Psoas muscle (tissue), 8 donors: Measurements from ENCODE around the gene C1QTNF8. TPM values are rescaled to one million over a fixed set of nuclear protein-coding genes. Genes with fewer than 3 reads are reported as not detected.

Experiments used
- ATAC-seq, 4 donors: fragments of 200-7000 bp; cut with Tn5 transposase; one replicate each; pipeline ENCODE4 v1.9.1; 2020; ENCODE audit warnings: moderate library complexity in 3 of 4, mild to moderate bottlenecking in 2 of 4
- DNase-seq, 2 donors: peaks; one replicate each; pipeline ENCODE4 v3.0.0-alpha.2; 2020
- H3K27ac ChIP-seq: fragments of 200-600 bp; one replicate; pipeline ENCODE4 v1.8.0; 2022
- H3K27me3 ChIP-seq, 3 donors: fragments of 200-600 bp in 1 of 3; one replicate each; pipeline versions ENCODE4 v1.6.1 to v1.8.0; 2013 to 2022; ENCODE audit warnings: low read length in 2 of 3, mild to moderate bottlenecking in 2 of 3, moderate library complexity in 1 of 3; ENCODE audit not compliant: insufficient read depth in 3 of 3
- H3K36me3 ChIP-seq, 2 donors: fragments of 200-600 bp in 1 of 2; one replicate each; pipeline versions ENCODE4 v1.6.1 to v1.8.0; 2013 to 2022; ENCODE audit warnings: low read depth in 1 of 2, mild to moderate bottlenecking in 1 of 2, moderate library complexity in 1 of 2; ENCODE audit not compliant: insufficient read depth in 1 of 2
- H3K4me1 ChIP-seq: fragments of 200-600 bp; one replicate; pipeline ENCODE4 v1.8.0; 2022
- H3K4me3 ChIP-seq: fragments of 200-600 bp; one replicate; pipeline ENCODE4 v1.8.0; 2022; ENCODE audit warnings: mild to moderate bottlenecking
- H3K9me3 ChIP-seq: fragments of 200-600 bp; one replicate; pipeline ENCODE4 v1.8.0; 2022
- WGBS, 3 donors: extraction: QIAGEN DNeasy Blood & Tissue Kit; methylation state at CpG; one replicate each; pipeline versions ENCODE4 v1.1.6 to v1.1.7; 2013; 5-methylcytosine and 5-hydroxymethylcytosine counted together
- intact Hi-C, 2 donors: fragments of 100-400 bp; cut with DNase I; formaldehyde crosslinking; loops; one replicate each; pipeline versions ENCODE4 v1.11.0 to v1.14.2; 2022
- polyA plus RNA-seq, 3 donors: library from polyadenylated mRNA; stranded (reverse); fragments of 200-250 nt; gene quantifications; one replicate each; pipeline ENCODE4 v1.2.3, GENCODE V29; 2013
- total RNA-seq, 4 donors: library from RNA; stranded (reverse); fragmentation: NEBNext Ultra II Directional in 2 of 4; extraction: Animal tissue kit (Norgen Biotek cat#: 25700) in 2 of 4; gene quantifications; one replicate each; pipeline versions ENCODE4 v1.2.1 to v1.2.4, GENCODE V29; 2021 to 2023
- TF ChIP-seq, protein P1 (sequence below): fragments of 200-600 bp; IDR thresholded peaks from one replicate; pipeline ENCODE4 v1.8.0; 2022; ENCODE audit warnings: antibody characterized with exemption
- donor health status: healthy with polysubstance abuse.
- donor health status: DM: no; HTN: no; CAD: no; lungs with moderate emphysema.
- donor health status: Bipolar disorder and iron deficiency.
- donor health status: healthy.
- donor health status: DM: yes; HTN: yes; CAD: no.
- donor health status: DM: no; HTN: no; CAD: no.
- donor health status: DM: no; HTN: no; CAD: no.
- donor health status: DM: yes; HTN: yes; CAD: no.

C1QTNF8 gene
- total and polyA plus RNA-seq, 7 donors, result not detected

DNA sequence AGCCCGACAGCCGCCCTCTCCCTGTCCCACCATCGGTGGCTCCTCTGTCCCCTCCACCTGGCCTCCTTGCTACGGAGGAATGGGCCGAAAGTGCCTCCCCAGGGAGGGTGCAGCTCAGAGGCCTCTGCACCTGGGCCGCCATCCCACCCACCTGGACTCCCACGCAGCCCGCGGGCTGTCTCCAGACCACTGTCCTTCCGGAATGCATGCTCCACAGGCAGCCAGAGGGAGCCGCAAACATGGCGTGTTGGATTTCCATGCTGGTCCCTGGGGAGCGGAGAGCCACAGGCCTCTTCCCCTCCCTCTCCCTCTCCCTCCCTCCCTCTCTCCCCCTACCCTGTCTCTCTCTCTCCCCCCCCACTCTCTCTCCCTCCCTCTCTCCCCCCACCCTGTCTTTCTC lies 20.5 kb downstream of the C1QTNF8 start:
- TF ChIP-seq, protein P1, sequence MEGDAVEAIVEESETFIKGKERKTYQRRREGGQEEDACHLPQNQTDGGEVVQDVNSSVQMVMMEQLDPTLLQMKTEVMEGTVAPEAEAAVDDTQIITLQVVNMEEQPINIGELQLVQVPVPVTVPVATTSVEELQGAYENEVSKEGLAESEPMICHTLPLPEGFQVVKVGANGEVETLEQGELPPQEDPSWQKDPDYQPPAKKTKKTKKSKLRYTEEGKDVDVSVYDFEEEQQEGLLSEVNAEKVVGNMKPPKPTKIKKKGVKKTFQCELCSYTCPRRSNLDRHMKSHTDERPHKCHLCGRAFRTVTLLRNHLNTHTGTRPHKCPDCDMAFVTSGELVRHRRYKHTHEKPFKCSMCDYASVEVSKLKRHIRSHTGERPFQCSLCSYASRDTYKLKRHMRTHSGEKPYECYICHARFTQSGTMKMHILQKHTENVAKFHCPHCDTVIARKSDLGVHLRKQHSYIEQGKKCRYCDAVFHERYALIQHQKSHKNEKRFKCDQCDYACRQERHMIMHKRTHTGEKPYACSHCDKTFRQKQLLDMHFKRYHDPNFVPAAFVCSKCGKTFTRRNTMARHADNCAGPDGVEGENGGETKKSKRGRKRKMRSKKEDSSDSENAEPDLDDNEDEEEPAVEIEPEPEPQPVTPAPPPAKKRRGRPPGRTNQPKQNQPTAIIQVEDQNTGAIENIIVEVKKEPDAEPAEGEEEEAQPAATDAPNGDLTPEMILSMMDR, result no peak
- H3K36me3 ChIP-seq, result no peaks in the 10 kb centered on the region
- no peaks in the 10 kb centered on the region for H3K9me3 ChIP-seq
- peaks cover 0 to 91% (median 39%) of the 10 kb centered on the region in 3 donors for H3K27me3 ChIP-seq
- intact Hi-C loops, result no loop called here
- 41 to 49% (median 49%) methylated on average over 10 to 13 of the region's 13 CpGs for WGBS, 3 donors
- DNase-seq (no peak), ATAC-seq (no peak)
- H3K4me3 ChIP-seq, result no peak overlapping the region
- no peaks in the 10 kb centered on the region for H3K4me1 ChIP-seq
- H3K27ac ChIP-seq, result no peak overlapping the region

DNA sequence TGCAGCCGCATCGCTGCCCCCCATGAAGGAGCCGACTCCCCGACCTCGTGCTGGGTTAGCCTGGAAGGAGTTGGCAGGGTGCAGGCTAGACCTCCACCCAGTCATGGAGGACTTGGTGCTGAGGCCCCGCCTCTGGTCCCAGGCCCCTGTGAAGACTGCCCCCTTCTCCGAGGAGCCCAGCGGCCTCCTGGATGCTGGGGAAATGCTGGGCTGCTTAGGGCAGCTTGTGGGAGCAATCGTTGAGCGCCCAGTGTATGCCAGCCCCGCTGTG lies 21.7 kb downstream of the C1QTNF8 start:
- Histone ChIP-seq H3K9me3 (no peaks in the 10 kb centered on the region), H3K4me1 (no peaks in the 10 kb centered on the region), H3K27ac (no peak overlapping the region), H3K4me3 (no peak overlapping the region), H3K27me3 (peaks cover 0 to 91% (median 36%) of the 10 kb centered on the region in 3 donors), H3K36me3 (no peaks in the 10 kb centered on the region)
- intact Hi-C loops, result no loop called here
- ATAC-seq (no peak), DNase-seq (no peak)
- WGBS, 3 donors, result 56 to 66% (median 59%) methylated on average over 10 to 11 of the region's 11 CpGs
- TF ChIP-seq, protein P1, result no peak

DNA sequence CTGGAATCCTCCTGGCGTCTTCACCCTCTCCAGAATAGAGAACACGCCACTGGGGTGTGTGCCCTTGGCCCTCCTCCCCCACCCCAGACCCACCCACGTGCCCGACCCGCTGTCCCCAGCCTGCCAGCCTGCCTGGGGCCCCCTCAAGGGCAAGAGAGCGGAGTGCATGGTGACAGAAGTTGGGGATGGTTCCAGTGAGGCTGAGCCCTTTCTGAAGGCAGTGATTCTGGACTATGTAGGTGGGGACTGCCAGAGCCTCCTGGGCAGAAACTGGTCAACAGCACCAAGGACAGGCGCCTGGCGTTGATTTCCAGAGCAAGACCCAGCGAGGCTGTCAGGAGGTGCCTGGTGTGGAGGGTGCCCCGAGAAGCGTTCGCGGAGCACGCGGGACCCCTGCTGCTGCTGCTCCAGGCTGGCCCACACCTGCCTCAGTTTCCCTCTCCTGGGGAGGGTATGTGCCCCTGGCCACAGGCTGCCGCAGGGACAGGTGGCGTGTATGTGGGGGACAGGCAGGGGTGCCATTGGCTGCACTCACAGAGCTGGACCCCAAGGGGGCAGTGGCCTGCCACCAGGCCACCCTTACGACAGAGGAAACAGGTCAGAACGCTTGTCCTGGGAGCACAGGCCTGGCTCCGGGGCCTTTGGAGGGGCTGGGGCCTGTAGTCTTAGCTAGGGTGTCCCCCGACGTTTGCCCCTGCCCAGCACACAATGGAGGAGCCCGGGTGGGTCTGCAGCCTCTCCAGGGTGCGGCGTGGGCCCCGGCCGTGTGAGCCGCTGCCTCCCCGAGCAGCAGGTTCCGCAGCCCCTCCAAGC lies 22.3 kb downstream of the C1QTNF8 start:
- DNase-seq (no peak), ATAC-seq (peak in 3 of 4 donors; percentile 48 to 79 (median 76))
- Histone ChIP-seq H3K9me3 (no peaks in the 10 kb centered on the region), H3K27ac (no peak overlapping the region), H3K4me3 (no peak overlapping the region), H3K27me3 (peaks cover 0 to 91% (median 38%) of the 10 kb centered on the region in 3 donors), H3K4me1 (no peaks in the 10 kb centered on the region), H3K36me3 (no peaks in the 10 kb centered on the region)
- TF ChIP-seq, protein P1, result no peak
- WGBS, 3 donors, result 55 to 65% (median 57%) methylated on average over 24 to 30 of the region's 30 CpGs
- intact Hi-C loops, result no loop called here

DNA sequence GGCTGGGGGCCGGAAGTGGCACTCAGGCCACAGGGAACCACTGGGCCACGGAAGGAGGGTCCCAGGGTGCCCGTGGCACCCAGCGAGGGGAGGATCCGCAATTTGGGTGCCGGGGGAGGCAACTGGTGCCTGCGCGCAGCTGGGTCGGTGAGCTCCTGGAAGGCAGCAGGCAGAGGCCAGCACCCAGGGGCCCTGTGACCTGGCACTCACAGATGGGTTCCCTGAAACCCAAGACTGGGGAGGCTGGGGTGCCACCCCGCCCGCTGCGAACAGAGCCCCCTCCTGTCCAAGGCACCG lies 22.8 kb downstream of the C1QTNF8 start:
- intact Hi-C loops, result no loop called here

More for the DNA sequence above, 22.8 kb downstream of the C1QTNF8 start:
- peaks cover 0 to 88% (median 36%) of the 10 kb centered on the region in 3 donors for H3K27me3 ChIP-seq
- H3K4me1 ChIP-seq, result no peaks in the 10 kb centered on the region
- H3K9me3 ChIP-seq, result no peaks in the 10 kb centered on the region
- H3K36me3 ChIP-seq, result no peaks in the 10 kb centered on the region
- ATAC-seq (no peak), DNase-seq (no peak)
- 62 to 66% (median 66%) methylated on average over 12 to 13 of the region's 13 CpGs for WGBS, 3 donors
- H3K4me3 ChIP-seq, result no peak overlapping the region
- TF ChIP-seq, protein P1, result no peak
- no peak overlapping the region for H3K27ac ChIP-seq
